ENCODE data around the gene SWAP70.

- no peak for TF ChIP-seq CTCF (IDR thresholded peaks at IDR 0.05; ENCODE audit: low read depth, low read length, poor library complexity, severe bottlenecking)
- TF ChIP-seq EZH2phosphoT487 (IDR thresholded peaks at IDR 0.05; ENCODE audit: borderline replicate concordance, low read length): no peak
Observed at GRCh38 chr11:9796854-9797253, 133.0 kb downstream of the SWAP70 start.
